ENCODE measurements around the gene CLIP3. TPM values are rescaled to one million over a fixed set of nuclear protein-coding genes. Genes with fewer than 3 reads are reported as not detected.

The CLIP3 gene
- total and polyA plus RNA-seq, 9 donors, result 2.9 to 27.6 (median 18.7) TPM

DNA sequence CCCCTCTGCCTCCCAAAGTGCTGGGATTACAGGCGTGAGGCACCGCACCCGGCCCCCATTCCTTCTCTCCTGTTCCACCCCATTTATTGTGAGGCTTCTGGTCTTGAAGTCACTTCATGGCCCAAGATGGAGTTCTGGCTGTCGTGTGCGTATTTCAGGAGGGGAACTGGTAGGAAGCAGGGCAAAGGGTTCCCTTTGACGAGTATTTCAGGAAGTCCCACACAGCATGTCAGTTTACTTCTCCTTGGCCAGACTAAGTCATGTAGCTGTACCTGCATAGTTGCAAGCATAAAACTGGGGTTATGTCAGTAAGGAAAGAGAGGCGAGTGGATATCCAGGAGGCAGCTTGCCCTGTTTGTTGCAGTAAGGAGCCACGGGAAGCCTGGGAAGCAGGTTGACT is 32.2 kb upstream of the CLIP3 start:
- Histone ChIP-seq H3K4me3 (ENCODE audit: low read length) (no peak overlapping the region), H3K9me3 (replicated peaks; ENCODE audit: control insufficient read depth, low read depth, low read length) (no peaks in the 10 kb centered on the region), H3K4me1 (ENCODE audit: control insufficient read depth, insufficient read depth, low read length) (peaks cover 13% of the 10 kb centered on the region), H3K27me3 (ENCODE audit: control insufficient read depth, insufficient read depth, low read length) (no peaks in the 10 kb centered on the region), H3K36me3 (ENCODE audit: control insufficient read depth, insufficient read depth, low read length) (peaks cover 37% of the 10 kb centered on the region), H3K27ac (ENCODE audit: low read length) (no peak overlapping the region)
- no peak for DNase-seq
- WGBS (ENCODE audit: insufficient coverage), result 96% methylated on average over 4 of the region's 8 CpGs

DNA sequence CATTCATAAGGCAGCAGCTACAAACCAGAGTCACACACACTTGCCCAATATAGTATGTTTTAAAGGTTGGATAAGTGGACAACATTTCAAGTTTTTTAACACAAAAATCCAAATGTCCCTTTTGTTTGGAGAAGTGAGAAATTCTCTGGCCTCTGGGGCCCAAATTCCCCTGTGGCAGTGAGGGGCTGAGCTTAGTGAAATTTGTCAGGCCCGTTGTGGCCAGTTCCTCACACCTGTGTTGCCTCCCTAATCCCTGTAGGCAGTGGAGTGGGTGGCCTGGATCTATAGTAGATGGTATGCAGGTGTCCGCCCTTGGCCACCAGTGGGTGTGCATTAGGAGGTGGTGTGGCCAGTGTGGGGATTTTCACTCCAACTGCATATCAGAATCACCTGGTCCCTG is 28.7 kb upstream of the CLIP3 start:
- no peaks in the 10 kb centered on the region for H3K27me3 ChIP-seq (ENCODE audit: control insufficient read depth, insufficient read depth, low read length)
- no peak for DNase-seq
- H3K36me3 ChIP-seq (ENCODE audit: control insufficient read depth, insufficient read depth, low read length), result peaks cover 20% of the 10 kb centered on the region
- no peak overlapping the region for H3K4me3 ChIP-seq (ENCODE audit: low read length)
- H3K4me1 ChIP-seq (ENCODE audit: control insufficient read depth, insufficient read depth, low read length), result peaks cover 22% of the 10 kb centered on the region
- no peaks in the 10 kb centered on the region for H3K9me3 ChIP-seq (replicated peaks; ENCODE audit: control insufficient read depth, low read depth, low read length)
- WGBS (ENCODE audit: insufficient coverage), result no CpG with 5 or more reads among the region's 2 CpGs
- no peak overlapping the region for H3K27ac ChIP-seq (ENCODE audit: low read length)

DNA sequence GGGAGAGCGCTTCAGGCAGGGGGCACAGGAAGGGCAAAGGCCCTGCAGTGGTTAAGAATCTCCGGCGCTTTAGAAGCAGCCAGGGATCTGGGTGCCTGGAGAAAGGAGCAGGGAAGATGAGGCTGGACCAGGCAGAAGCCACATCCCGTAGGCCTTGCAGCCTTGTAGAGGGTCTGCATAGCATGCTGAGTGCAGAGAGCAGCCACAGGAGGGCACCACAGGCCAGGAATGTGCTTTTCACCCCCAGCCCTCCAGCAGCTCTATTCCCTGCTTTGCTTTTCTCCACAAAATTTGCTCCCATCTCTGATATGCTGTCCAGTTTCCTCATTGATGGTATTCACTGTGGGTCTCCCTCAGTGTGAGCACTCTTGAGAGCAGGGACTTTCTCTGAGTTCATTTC is 27.8 kb upstream of the CLIP3 start:
- peaks cover 31% of the 10 kb centered on the region for H3K4me1 ChIP-seq (ENCODE audit: control insufficient read depth, insufficient read depth, low read length)
- peaks cover 14% of the 10 kb centered on the region for H3K36me3 ChIP-seq (ENCODE audit: control insufficient read depth, insufficient read depth, low read length)
- peak overlapping the region; percentile 85 for H3K27ac ChIP-seq (ENCODE audit: low read length)
- no peaks in the 10 kb centered on the region for H3K9me3 ChIP-seq (replicated peaks; ENCODE audit: control insufficient read depth, low read depth, low read length)
- H3K4me3 ChIP-seq (ENCODE audit: low read length), result no peak overlapping the region
- no peaks in the 10 kb centered on the region for H3K27me3 ChIP-seq (ENCODE audit: control insufficient read depth, insufficient read depth, low read length)
- WGBS (ENCODE audit: insufficient coverage), result 83% methylated on average over 4 of the region's 4 CpGs
- DNase-seq, result no peak

DNA sequence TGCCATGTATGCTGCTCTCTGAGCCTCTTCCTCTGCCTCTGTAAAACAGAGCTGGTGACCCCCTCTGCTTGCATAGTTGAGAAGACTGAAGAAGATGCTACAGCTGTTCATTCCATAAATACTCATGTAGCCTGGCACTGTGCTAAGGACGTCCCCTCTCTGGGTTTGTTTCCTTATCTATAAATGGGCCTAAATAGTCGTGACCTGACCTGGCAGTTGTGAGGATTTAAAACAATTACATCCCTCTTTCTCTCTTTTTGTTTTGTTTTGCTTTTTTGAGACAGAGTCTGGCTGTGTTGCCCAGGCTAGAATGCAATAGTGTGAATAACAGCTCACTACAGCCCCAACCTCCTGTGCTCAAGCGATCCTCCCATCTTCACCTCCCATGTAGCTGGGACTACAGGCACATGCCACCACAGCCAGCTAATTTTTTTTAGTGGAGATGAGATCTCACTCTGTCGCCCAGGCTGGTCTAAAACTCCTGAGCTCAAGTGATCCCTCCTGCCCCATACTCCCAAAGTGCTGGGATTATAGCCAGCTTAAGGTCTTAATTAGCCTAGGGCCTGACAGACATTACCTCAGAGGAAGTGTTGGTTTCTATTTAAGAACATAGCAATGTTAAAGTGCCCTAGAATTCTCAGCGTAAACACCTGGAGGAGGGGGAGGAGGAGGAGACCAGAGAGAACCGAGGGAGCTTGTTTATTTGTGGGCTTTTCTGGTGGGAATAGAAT is 26.7 kb upstream of the CLIP3 start:
- Histone ChIP-seq H3K4me1 (ENCODE audit: control insufficient read depth, insufficient read depth, low read length) (peaks cover 36% of the 10 kb centered on the region), H3K27ac (ENCODE audit: low read length) (peak overlapping the region; percentile 88)
- DNase-seq, result peak; percentile 69

DNA sequence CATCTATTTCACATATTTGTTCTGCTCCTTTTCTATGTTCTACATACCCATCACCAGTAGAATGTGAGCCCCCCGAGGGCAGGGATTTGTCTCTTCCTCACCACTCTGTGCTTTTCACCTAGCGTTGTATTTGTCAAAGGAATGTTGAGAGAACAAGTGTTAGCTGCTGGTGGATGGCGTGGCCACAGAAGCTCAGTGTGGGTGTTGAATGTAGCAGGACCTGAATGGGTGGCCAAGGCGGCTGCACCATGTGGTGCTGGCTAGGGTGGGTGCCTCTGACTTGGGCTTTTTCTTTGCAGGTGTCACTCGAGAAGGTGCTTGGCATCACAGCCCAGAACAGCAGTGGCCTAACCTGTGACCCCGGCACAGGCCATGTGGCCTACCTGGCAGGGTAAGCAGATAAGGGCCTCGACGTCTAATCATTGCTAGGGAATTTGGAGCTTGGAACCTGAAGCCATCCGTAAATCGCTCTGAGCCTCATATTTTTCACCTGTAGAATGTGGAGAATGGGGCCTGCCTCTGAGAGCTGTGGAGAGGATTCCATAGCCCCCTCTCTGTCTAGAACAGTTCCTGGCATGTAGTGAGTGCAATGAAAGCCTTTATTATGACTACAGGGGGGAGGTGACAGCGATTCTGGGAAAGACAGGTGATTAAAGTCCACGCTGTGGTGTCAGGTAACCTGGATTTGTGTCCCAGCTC is 26.0 kb upstream of the CLIP3 start:
- DNase-seq, result no peak
- WGBS (ENCODE audit: insufficient coverage), result 81% methylated on average over 11 of the region's 12 CpGs
- peaks cover 36% of the 10 kb centered on the region for H3K4me1 ChIP-seq (ENCODE audit: control insufficient read depth, insufficient read depth, low read length)
- H3K9me3 ChIP-seq (replicated peaks; ENCODE audit: control insufficient read depth, low read depth, low read length), result no peaks in the 10 kb centered on the region
- peak overlapping the region; percentile 88 for H3K27ac ChIP-seq (ENCODE audit: low read length)
- H3K27me3 ChIP-seq (ENCODE audit: control insufficient read depth, insufficient read depth, low read length), result no peaks in the 10 kb centered on the region
- peaks cover 5% of the 10 kb centered on the region for H3K36me3 ChIP-seq (ENCODE audit: control insufficient read depth, insufficient read depth, low read length)
- H3K4me3 ChIP-seq (ENCODE audit: low read length), result no peak overlapping the region

More for the DNA sequence above, 26.7 kb upstream of the CLIP3 start:
- Histone ChIP-seq H3K27me3 (ENCODE audit: control insufficient read depth, insufficient read depth, low read length) (no peaks in the 10 kb centered on the region), H3K36me3 (ENCODE audit: control insufficient read depth, insufficient read depth, low read length) (peaks cover 9% of the 10 kb centered on the region), H3K9me3 (replicated peaks; ENCODE audit: control insufficient read depth, low read depth, low read length) (no peaks in the 10 kb centered on the region), H3K4me3 (ENCODE audit: low read length) (no peak overlapping the region)
- no CpG with 5 or more reads among the region's 6 CpGs for WGBS (ENCODE audit: insufficient coverage)

DNA sequence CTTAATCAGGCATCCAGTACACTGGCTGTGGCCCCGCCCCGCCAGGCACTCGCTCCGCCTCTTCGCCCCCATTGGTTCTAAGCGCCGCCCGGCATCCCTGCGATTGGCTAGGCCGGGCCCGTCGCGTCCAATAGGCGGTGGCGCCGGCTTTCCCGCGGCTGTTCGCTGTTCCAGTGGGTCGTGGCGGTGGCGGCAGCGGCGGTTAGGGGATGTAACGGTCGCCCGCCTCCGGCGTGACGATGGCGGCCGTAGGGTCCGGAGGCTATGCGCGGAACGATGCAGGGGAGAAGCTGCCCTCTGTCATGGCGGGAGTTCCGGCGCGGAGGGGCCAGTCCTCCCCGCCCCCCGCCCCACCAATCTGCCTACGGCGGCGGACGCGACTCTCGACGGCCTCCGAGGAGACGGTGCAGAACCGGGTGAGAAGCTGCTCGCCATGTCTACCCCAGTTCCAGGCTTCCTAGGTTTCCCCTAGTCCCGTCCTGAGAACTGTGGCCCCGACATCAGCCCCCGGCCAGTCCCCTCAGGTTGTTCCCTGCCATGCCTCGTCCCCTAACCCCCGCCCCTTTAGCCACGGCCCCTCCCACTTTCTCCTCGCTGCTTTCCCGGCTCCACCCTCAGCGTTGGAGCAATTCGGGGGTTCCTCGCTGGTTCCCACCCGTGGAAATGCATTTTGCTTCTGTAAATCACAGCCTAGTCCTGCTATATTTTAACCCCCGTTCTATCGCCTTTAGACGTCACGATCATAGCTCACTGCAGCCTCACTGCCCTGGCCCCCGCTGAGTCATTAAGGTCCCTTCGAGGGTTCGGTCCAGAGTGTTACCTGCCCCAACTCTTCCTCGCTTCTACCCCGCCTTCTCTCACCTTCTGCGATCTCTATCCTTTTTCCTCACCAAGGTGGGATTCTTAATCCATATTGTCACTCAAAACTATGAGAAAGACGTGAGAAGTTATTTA is 22.3 kb upstream of the CLIP3 start, which contains the start of gene WDR62:
Gene WDR62, plus strand, starts transcription at position 165 of the 954 bp plus-strand sequence. Its CDS starts 75 bp downstream, at position 240.
- Histone ChIP-seq H3K27me3 (ENCODE audit: control insufficient read depth, insufficient read depth, low read length) (no peaks in the 10 kb centered on the region), H3K4me1 (ENCODE audit: control insufficient read depth, insufficient read depth, low read length) (peaks cover 30% of the 10 kb centered on the region), H3K9me3 (replicated peaks; ENCODE audit: control insufficient read depth, low read depth, low read length) (no peaks in the 10 kb centered on the region), H3K27ac (ENCODE audit: low read length) (peak within 1 kb of the TSS; percentile 99), H3K4me3 (ENCODE audit: low read length) (peak within 1 kb of the TSS; percentile 79), H3K36me3 (ENCODE audit: control insufficient read depth, insufficient read depth, low read length) (peaks cover 3% of the 10 kb centered on the region)
- peak; percentile 47 for DNase-seq
- under 1% methylated on average over 61 of the region's 76 CpGs for WGBS (ENCODE audit: insufficient coverage)

DNA sequence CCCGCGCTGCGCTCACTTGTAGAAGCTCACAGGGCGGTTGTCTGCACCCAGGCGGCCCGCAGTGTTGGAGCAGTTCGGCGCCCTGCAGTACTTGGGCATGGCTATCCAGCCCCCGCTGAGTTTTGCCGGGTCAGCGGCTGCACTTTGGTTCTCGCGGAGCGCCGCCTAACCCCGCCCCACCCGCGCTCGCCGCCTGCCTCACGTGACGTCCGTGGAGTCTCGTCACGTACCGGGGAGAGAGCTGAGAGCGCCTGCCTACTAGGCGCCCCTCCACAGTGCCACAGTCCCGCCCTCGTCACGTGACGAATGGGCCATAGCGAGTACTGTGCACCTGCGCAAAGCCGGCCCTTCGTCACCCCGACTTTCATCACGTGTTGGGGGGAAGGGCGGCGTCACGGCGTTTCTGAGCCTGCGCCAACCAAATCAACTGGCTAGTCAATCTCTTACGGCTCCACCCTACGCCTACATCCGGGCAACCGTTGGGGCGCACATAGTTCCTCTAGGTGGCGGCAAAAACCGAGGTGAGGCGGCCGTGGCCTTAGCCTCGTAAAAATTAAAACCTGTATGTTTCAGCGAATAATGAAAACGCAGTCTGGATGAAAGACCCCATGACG is 21.6 kb upstream of the CLIP3 start, which contains the start of gene THAP8:
Gene THAP8, minus strand, starts transcription at position 167 of the 614 bp plus-strand sequence. Its CDS starts 68 bp downstream, at position 99.
- WGBS (ENCODE audit: insufficient coverage), result 0% methylated on average over 51 of the region's 56 CpGs

DNA sequence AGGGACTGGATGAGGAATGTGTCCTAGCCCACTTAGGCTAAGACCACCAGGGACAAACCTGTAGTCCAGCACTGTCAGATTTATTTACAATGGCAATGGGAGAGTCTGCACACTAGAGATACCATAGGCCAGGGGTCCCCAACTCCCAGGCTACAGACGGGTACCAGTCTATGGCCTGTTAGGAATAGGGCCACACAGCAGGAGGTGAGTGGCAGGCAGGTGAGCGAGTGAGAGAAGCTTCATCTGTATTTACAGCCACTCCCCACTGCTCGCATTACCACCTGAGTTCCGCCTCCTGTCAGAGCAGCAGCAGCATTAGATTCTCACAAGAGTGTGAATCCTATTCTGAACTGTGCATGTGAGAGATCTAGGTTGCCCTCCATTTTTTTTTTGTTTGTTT is 19.0 kb upstream of the CLIP3 start:
- Histone ChIP-seq H3K9me3 (replicated peaks; ENCODE audit: control insufficient read depth, low read depth, low read length) (no peaks in the 10 kb centered on the region), H3K4me3 (ENCODE audit: low read length) (no peak overlapping the region), H3K4me1 (ENCODE audit: control insufficient read depth, insufficient read depth, low read length) (peaks cover 20% of the 10 kb centered on the region), H3K27me3 (ENCODE audit: control insufficient read depth, insufficient read depth, low read length) (no peaks in the 10 kb centered on the region), H3K36me3 (ENCODE audit: control insufficient read depth, insufficient read depth, low read length) (no peaks in the 10 kb centered on the region), H3K27ac (ENCODE audit: low read length) (no peak overlapping the region)
- no peak for DNase-seq
- 100% methylated on average over 1 of the region's 4 CpGs for WGBS (ENCODE audit: insufficient coverage)

More for the DNA sequence above, 21.6 kb upstream of the CLIP3 start, which contains the start of gene THAP8:
- peaks cover 27% of the 10 kb centered on the region for H3K4me1 ChIP-seq (ENCODE audit: control insufficient read depth, insufficient read depth, low read length)
- H3K9me3 ChIP-seq (replicated peaks; ENCODE audit: control insufficient read depth, low read depth, low read length), result no peaks in the 10 kb centered on the region
- H3K27me3 ChIP-seq (ENCODE audit: control insufficient read depth, insufficient read depth, low read length), result no peaks in the 10 kb centered on the region
- peak within 1 kb of the TSS; percentile 79 for H3K4me3 ChIP-seq (ENCODE audit: low read length)
- peak within 1 kb of the TSS; percentile 99 for H3K27ac ChIP-seq (ENCODE audit: low read length)
- peak; percentile 100 for DNase-seq
- H3K36me3 ChIP-seq (ENCODE audit: control insufficient read depth, insufficient read depth, low read length), result no peaks in the 10 kb centered on the region

DNA sequence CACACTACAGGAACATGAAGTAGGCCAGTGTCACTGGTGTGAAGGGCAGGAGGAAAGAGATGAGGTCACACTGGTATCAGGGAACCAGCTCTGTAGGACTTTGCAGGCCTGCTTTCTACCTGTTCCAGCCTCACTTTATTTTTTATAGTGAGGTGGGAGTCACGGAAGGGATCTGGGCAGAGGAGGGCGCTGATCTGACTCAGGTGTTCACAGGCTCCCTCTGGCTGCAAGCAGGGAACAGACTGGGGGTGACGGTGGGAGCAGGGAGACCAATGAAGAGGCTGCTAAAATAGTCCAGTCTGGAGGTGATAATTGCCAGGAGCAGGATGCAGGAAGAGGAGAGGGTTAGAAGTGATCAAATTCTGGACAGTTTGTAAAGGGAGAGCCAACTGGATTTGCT is 18.6 kb upstream of the CLIP3 start:
- H3K27me3 ChIP-seq (ENCODE audit: control insufficient read depth, insufficient read depth, low read length), result no peaks in the 10 kb centered on the region
- DNase-seq, result no peak
- no peak overlapping the region for H3K4me3 ChIP-seq (ENCODE audit: low read length)
- H3K4me1 ChIP-seq (ENCODE audit: control insufficient read depth, insufficient read depth, low read length), result peaks cover 18% of the 10 kb centered on the region
- H3K27ac ChIP-seq (ENCODE audit: low read length), result no peak overlapping the region
- no peaks in the 10 kb centered on the region for H3K9me3 ChIP-seq (replicated peaks; ENCODE audit: control insufficient read depth, low read depth, low read length)
- no peaks in the 10 kb centered on the region for H3K36me3 ChIP-seq (ENCODE audit: control insufficient read depth, insufficient read depth, low read length)
- WGBS (ENCODE audit: insufficient coverage), result 51% methylated on average over 2 of the region's 3 CpGs
